Glutamatergic neuron (in vitro differentiated cells): ENCODE data around the gene GLTPD2. TPM values are rescaled to one million over a fixed set of nuclear protein-coding genes. Genes with fewer than 3 reads are reported as not detected.

Source experiments
- DNase-seq: peaks from one replicate; pipeline ENCODE4 v3.0.0; 2022
- H3K27ac Mint-ChIP-seq: one replicate; pipeline ENCODE4 v1.8.0; 2020; ENCODE audit warnings: mild to moderate bottlenecking, mixed read lengths, inconsistent platforms; ENCODE audit not compliant: unreplicated experiment
- H3K27me3 Mint-ChIP-seq: one replicate; pipeline ENCODE4 v1.8.0; 2020; ENCODE audit warnings: mild to moderate bottlenecking, moderate library complexity, mixed read lengths, inconsistent platforms; ENCODE audit not compliant: unreplicated experiment
- H3K36me3 Mint-ChIP-seq: one replicate; pipeline ENCODE4 v1.8.0; 2020; ENCODE audit warnings: mild to moderate bottlenecking, mixed read lengths, inconsistent platforms; ENCODE audit not compliant: unreplicated experiment
- H3K4me1 Mint-ChIP-seq: one replicate; pipeline ENCODE4 v1.8.0; 2020; ENCODE audit warnings: mild to moderate bottlenecking, low read depth, mixed read lengths, inconsistent platforms; ENCODE audit not compliant: unreplicated experiment
- H3K4me3 Mint-ChIP-seq: one replicate; pipeline ENCODE4 v1.8.0; 2020; ENCODE audit warnings: mild to moderate bottlenecking, mixed read lengths, inconsistent platforms; ENCODE audit not compliant: unreplicated experiment
- H3K9me3 Mint-ChIP-seq: one replicate; pipeline ENCODE4 v1.8.0; 2020; ENCODE audit warnings: mild to moderate bottlenecking, moderate library complexity, mixed read lengths, inconsistent platforms; ENCODE audit not compliant: unreplicated experiment
- total RNA-seq: library from RNA; stranded (reverse); fragmentation: NEBNext Ultra II Directional; extraction: Animal tissue kit (Norgen Biotek cat#: 25700); gene quantifications from one replicate; pipeline ENCODE4 v1.2.1, GENCODE V29; 2021; ENCODE audit not compliant: unreplicated experiment
- TF ChIP-seq, protein P1 (sequence below): fragments of 200-600 bp; sonication (generic); IDR thresholded peaks from one replicate; pipeline ENCODE4 v1.5.0; 2021; ENCODE audit not compliant: partially characterized antibody, unreplicated experiment

Gene GLTPD2
- total RNA-seq, 1 donor from 2014 or later: not detected

- no peak for DNase-seq
- Mint-ChIP-seq H3K4me3 (no peak overlapping the region), H3K36me3 (no peaks in the 10 kb centered on the region), H3K9me3 (peaks cover 5% of the 10 kb centered on the region), H3K27me3 (no peaks in the 10 kb centered on the region), H3K27ac (no peak overlapping the region), H3K4me1 (no peaks in the 10 kb centered on the region)
- TF ChIP-seq, protein P1, sequence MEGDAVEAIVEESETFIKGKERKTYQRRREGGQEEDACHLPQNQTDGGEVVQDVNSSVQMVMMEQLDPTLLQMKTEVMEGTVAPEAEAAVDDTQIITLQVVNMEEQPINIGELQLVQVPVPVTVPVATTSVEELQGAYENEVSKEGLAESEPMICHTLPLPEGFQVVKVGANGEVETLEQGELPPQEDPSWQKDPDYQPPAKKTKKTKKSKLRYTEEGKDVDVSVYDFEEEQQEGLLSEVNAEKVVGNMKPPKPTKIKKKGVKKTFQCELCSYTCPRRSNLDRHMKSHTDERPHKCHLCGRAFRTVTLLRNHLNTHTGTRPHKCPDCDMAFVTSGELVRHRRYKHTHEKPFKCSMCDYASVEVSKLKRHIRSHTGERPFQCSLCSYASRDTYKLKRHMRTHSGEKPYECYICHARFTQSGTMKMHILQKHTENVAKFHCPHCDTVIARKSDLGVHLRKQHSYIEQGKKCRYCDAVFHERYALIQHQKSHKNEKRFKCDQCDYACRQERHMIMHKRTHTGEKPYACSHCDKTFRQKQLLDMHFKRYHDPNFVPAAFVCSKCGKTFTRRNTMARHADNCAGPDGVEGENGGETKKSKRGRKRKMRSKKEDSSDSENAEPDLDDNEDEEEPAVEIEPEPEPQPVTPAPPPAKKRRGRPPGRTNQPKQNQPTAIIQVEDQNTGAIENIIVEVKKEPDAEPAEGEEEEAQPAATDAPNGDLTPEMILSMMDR: no peak
Measured at GRCh38 chr17:4753392-4753791, 35.4 kb upstream of the GLTPD2 start.

DNA sequence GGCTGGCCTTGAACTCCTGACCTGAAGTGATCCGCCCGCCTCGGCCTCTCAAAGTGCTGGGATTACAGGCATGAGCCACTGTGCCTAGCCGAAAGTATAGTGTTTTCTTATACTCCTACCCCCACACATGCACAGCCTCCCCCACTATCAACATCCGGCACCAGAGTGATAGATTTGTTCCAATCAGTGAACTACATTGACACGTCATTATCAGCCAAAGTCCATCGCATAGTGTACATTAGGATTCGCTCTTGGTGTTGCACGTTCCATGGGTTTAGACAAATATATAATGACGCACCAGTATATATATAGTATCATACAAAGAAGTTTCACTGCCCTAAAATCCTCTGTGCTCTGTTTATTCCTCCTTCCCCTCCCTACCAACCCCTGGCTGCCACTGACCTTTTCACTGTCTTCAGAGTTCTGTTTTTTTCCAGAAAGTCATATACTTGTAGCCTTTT, 29.0 kb upstream of the GLTPD2 start:
- TF ChIP-seq, protein P1: no peak
- Mint-ChIP-seq H3K4me3 (no peak overlapping the region), H3K27me3 (peaks cover 2% of the 10 kb centered on the region), H3K36me3 (no peaks in the 10 kb centered on the region), H3K9me3 (peaks cover 2% of the 10 kb centered on the region), H3K27ac (no peak overlapping the region), H3K4me1 (no peaks in the 10 kb centered on the region)
- DNase-seq: no peak

DNA sequence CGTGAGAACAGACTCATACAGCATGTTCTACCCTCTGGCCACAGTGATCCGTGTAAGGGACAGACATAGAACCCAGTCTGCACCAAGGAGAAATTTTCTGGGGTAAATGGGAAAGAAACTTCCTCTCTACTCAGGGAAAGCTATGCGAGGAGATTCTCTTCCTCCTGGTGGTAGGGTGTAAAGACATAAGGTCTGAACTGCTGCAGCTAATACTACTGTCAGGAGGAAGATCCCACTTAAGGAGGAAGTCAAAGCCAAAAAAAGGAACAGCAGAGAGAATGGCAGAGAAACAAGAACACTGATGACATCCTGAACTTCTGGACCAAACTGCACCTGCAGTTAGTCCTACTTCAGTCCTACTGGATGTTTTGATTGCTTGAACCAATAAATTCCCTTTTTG, 24.2 kb upstream of the GLTPD2 start:
- H3K9me3 Mint-ChIP-seq: no peaks in the 10 kb centered on the region
- H3K4me1 Mint-ChIP-seq: no peaks in the 10 kb centered on the region
- H3K4me3 Mint-ChIP-seq: no peak overlapping the region
- H3K36me3 Mint-ChIP-seq: no peaks in the 10 kb centered on the region
- TF ChIP-seq, protein P1: no peak
- no peak for DNase-seq
- H3K27me3 Mint-ChIP-seq: peaks cover 2% of the 10 kb centered on the region
- no peak overlapping the region for H3K27ac Mint-ChIP-seq

- Mint-ChIP-seq H3K27ac (no peak overlapping the region), H3K27me3 (peaks cover 4% of the 10 kb centered on the region), H3K4me1 (no peaks in the 10 kb centered on the region), H3K36me3 (no peaks in the 10 kb centered on the region), H3K9me3 (no peaks in the 10 kb centered on the region), H3K4me3 (no peak overlapping the region)
- DNase-seq: no peak
- TF ChIP-seq, protein P1: no peak
Measured at GRCh38 chr17:4766201-4766600, 22.6 kb upstream of the GLTPD2 start.

- no peak overlapping the region for H3K4me3 Mint-ChIP-seq
- TF ChIP-seq, protein P1: no peak
- H3K36me3 Mint-ChIP-seq: no peaks in the 10 kb centered on the region
Measured at GRCh38 chr17:4766723-4767122, 22.0 kb upstream of the GLTPD2 start.

More at GRCh38 chr17:4766723-4767122, 22.0 kb upstream of the GLTPD2 start:
- DNase-seq: no peak
- peaks cover 6% of the 10 kb centered on the region for H3K27me3 Mint-ChIP-seq
- H3K27ac Mint-ChIP-seq: no peak overlapping the region
- no peaks in the 10 kb centered on the region for H3K4me1 Mint-ChIP-seq
- H3K9me3 Mint-ChIP-seq: no peaks in the 10 kb centered on the region
